Coronary artery (tissue), 2 donors: ENCODE measurements around the gene AEN.
A peak's percentile ranks its signal among the peaks of the same experiment; 100 is the strongest.
"Not testable (repeated sequence)": the region's sequence is repeated elsewhere in the genome, so short reads cannot be mapped to it uniquely, and the experiment has no call there.

Source experiments
- DNase-seq: peaks from one replicate; pipeline ENCODE4 v3.0.0-alpha.2; 2017; ENCODE audit warnings: low spot score
- H3K27ac ChIP-seq, 2 donors: fragments of 200-600 bp; sonication (generic); one replicate each; pipeline ENCODE4 v1.5.1; 2016 to 2019
- H3K4me3 ChIP-seq: fragments of 200-600 bp; sonication (generic); 2 replicates; pipeline ENCODE4 v1.5.1; 2016; ENCODE audit warnings: mild to moderate bottlenecking, moderate library complexity
- CTCF ChIP-seq: fragments of 200-600 bp; sonication (generic); IDR thresholded peaks from one replicate; pipeline ENCODE4 v1.5.1; 2019; ENCODE audit warnings: antibody characterized with exemption

The AEN gene

GRCh38 chr15:88630798-88631463 is 9.8 kb downstream of the AEN start:
- no peak for TF ChIP-seq CTCF
- no peak for DNase-seq
- H3K4me3 ChIP-seq: no peak overlapping the region
- peak overlapping the region in 1 of 2 donors; percentile 47 for H3K27ac ChIP-seq

- no peak for DNase-seq
- H3K4me3 ChIP-seq: no peak overlapping the region
- no peak overlapping the region for H3K27ac ChIP-seq
- no peak for TF ChIP-seq CTCF
Observed at GRCh38 chr15:88631464-88632028, 10.4 kb downstream of the AEN start.

GRCh38 chr15:88632797-88633196 is 11.7 kb downstream of the AEN start:
- not testable (repeated sequence) for H3K4me3 ChIP-seq, H3K27ac ChIP-seq, DNase-seq

GRCh38 chr15:88634449-88634848 is 13.3 kb downstream of the AEN start:
- no peak for DNase-seq
- H3K27ac ChIP-seq: no peak overlapping the region
- no peak overlapping the region for H3K4me3 ChIP-seq
- no peak for TF ChIP-seq CTCF

GRCh38 chr15:88635318-88635717 is 14.2 kb downstream of the AEN start:
- TF ChIP-seq CTCF: no peak
- Histone ChIP-seq H3K27ac (no peak overlapping the region), H3K4me3 (no peak overlapping the region)
- no peak for DNase-seq

- DNase-seq: no peak
- H3K27ac ChIP-seq: peak overlapping the region in 1 of 2 donors; percentile 27
Observed at GRCh38 chr15:88636050-88636449, 14.9 kb downstream of the AEN start.

GRCh38 chr15:88636654-88637053 is 15.5 kb downstream of the AEN start:
- TF ChIP-seq CTCF: no peak
- Histone ChIP-seq H3K4me3 (no peak overlapping the region), H3K27ac (peak overlapping the region in 1 of 2 donors; percentile 27)
- DNase-seq: no peak

More at GRCh38 chr15:88636050-88636449, 14.9 kb downstream of the AEN start:
- TF ChIP-seq CTCF: no peak
- no peak overlapping the region for H3K4me3 ChIP-seq
